ENCODE results near the gene AKAP6. TPM values are rescaled to one million over a fixed set of nuclear protein-coding genes. Genes with fewer than 3 reads are reported as not detected.

The AKAP6 gene
- total RNA-seq, 2 experiments from 2014 or later, result 1.2 to 1.4 TPM

- ChIA-PET CTCF (interaction anchor here (1.1 to 2.0 kb wide), 2 partner anchors 11 to 24 kb away, joined by 3 to 7 read pairs; no protein-coding TSS in a partner anchor), POLR2A (no interaction called here)
These were observed 235.5 kb downstream of the AKAP6 start for GRCh38 chr14:32564596-32564995.

GRCh38 chr14:32565256-32565655 is 236.2 kb downstream of the AKAP6 start:
- intact Hi-C loops (cut with micrococcal nuclease), result loop anchor here (10.0 kb wide), 1 partner anchor 490 kb away; the partner anchor contains the start of gene ARHGAP5
- TF ChIP-seq CTCF (IDR thresholded peaks at IDR 0.05), result no peak
- ChIA-PET CTCF (interaction anchor here (1.1 to 2.7 kb wide), 3 partner anchors 10 to 1228 kb away, joined by 3 to 8 read pairs (median 7); no protein-coding TSS in a partner anchor), POLR2A (no interaction called here)
- Mint-ChIP-seq H3K4me1 (ENCODE audit: low read depth) (peaks cover 12% of the 10 kb centered on the region), H3K36me3 (ENCODE audit: low read depth) (no peaks in the 10 kb centered on the region), H3K27ac (no peak overlapping the region), H3K4me3 (no peak overlapping the region), H3K9me3 (no peaks in the 10 kb centered on the region), H3K27me3 (peaks cover 3% of the 10 kb centered on the region)
- DNase-seq, result no peak
- ATAC-seq, result no peak

More at GRCh38 chr14:32564596-32564995, 235.5 kb downstream of the AKAP6 start:
- intact Hi-C loops (cut with micrococcal nuclease), result loop anchor here (10.0 kb wide), 1 partner anchor 490 kb away; the partner anchor contains the start of gene ARHGAP5
- ATAC-seq (no peak), DNase-seq (no peak)
- Mint-ChIP-seq H3K27me3 (peaks cover 3% of the 10 kb centered on the region), H3K4me3 (no peak overlapping the region), H3K27ac (peak overlapping the region; percentile 1), H3K9me3 (no peaks in the 10 kb centered on the region), H3K36me3 (ENCODE audit: low read depth) (no peaks in the 10 kb centered on the region), H3K4me1 (ENCODE audit: low read depth) (peaks cover 12% of the 10 kb centered on the region)
- no peak for TF ChIP-seq CTCF (IDR thresholded peaks at IDR 0.05)

DNA sequence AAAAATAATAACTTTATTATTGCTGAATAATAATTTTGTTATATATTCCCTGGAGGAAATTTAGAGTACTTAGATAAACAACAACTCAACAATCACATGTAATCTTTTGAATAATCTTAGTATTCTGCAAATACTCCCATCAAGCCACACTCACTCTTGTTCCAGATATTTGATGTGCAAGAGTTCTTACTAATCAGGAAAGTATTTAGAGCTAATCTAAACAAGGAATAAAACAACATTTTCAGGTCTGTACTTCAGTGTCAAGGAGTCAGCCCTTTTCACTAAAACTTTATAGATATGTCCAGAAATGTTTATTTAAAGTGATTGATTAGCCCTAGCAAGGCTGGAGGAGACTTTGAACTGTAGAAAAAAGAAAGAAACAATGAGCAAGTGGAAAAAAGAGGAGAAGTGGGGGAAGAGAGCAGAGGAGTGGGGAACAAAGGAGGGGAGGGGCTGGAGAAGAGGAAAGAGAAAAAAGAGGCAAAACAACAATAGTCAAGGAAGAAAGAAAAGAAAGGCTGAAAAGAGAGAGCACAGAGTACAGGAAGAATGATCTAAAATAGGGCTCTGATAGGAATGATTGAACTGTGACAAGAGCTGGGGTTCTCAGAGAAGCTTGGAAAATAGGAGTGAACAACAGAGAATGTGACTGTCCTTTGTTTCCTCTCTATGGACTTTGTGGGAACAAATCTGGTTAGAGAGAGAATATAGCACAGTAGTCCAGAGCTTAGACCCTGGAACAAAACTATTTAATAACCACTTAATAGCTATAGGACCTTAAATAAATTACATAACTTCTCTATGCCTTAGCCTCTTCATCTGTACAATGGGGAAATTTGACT is 238.7 kb downstream of the AKAP6 start:
- TF ChIP-seq CTCF (IDR thresholded peaks at IDR 0.05), result no peak
- intact Hi-C loops (cut with micrococcal nuclease), result loop anchor here (10.0 kb wide), 1 partner anchor 493 kb away; the partner anchor contains the start of gene ARHGAP5

GRCh38 chr14:32571551-32571950 is 242.5 kb downstream of the AKAP6 start:
- intact Hi-C loops (cut with micrococcal nuclease), result loop anchor here (10.0 kb wide), 1 partner anchor 1753 kb away; no protein-coding TSS in a partner anchor
- Mint-ChIP-seq H3K36me3 (ENCODE audit: low read depth) (no peaks in the 10 kb centered on the region), H3K27me3 (peaks cover 3% of the 10 kb centered on the region), H3K4me1 (ENCODE audit: low read depth) (no peaks in the 10 kb centered on the region), H3K9me3 (no peaks in the 10 kb centered on the region), H3K4me3 (no peak overlapping the region), H3K27ac (no peak overlapping the region)
- ChIA-PET POLR2A (no interaction called here), CTCF (interaction anchor here (1.2 kb wide), 1 partner anchor 1221 kb away, joined by 4 read pairs; no protein-coding TSS in a partner anchor)
- no peak for TF ChIP-seq CTCF (IDR thresholded peaks at IDR 0.05)
- ATAC-seq (no peak), DNase-seq (no peak)

More for the DNA sequence above, 238.7 kb downstream of the AKAP6 start:
- Mint-ChIP-seq H3K27ac (no peak overlapping the region), H3K4me1 (ENCODE audit: low read depth) (peaks cover 12% of the 10 kb centered on the region), H3K9me3 (no peaks in the 10 kb centered on the region), H3K36me3 (ENCODE audit: low read depth) (no peaks in the 10 kb centered on the region), H3K4me3 (no peak overlapping the region), H3K27me3 (peaks cover 3% of the 10 kb centered on the region)
- no peak for DNase-seq
- no peak for ATAC-seq
- ChIA-PET CTCF (interaction anchor here (0.9 to 2.7 kb wide), 3 partner anchors 8 to 1225 kb away, joined by 3 to 12 read pairs (median 8); no protein-coding TSS in a partner anchor), POLR2A (no interaction called here)
